Hepatic stellate cell (primary cell): Measurements from ENCODE around the gene PLOD2.

Experiments
- DNase-seq: peaks from one replicate; pipeline ENCODE4 v3.0.0; 2011; ENCODE audit warnings: low spot score

The PLOD2 gene

GRCh38 chr3:146166415-146166821, 5.4 kb upstream of the PLOD2 start:
- no peak for DNase-seq

- no peak for DNase-seq
Observed at GRCh38 chr3:146165877-146166276, 4.9 kb upstream of the PLOD2 start.

GRCh38 chr3:146164971-146165769, 4.2 kb upstream of the PLOD2 start:
- DNase-seq: peak; percentile 21

GRCh38 chr3:146164506-146164905, 3.5 kb upstream of the PLOD2 start:
- DNase-seq: no peak

GRCh38 chr3:146164071-146164470, 3.1 kb upstream of the PLOD2 start:
- DNase-seq: no peak

- peak; percentile 69 for DNase-seq
Observed at GRCh38 chr3:146163584-146163983, 2.6 kb upstream of the PLOD2 start.

GRCh38 chr3:146162561-146162960, 1.6 kb upstream of the PLOD2 start:
- DNase-seq: no peak

GRCh38 chr3:146161663-146162002, 649 bp upstream of the PLOD2 start:
- no peak for DNase-seq

- peak; percentile 57 for DNase-seq
Observed at GRCh38 chr3:146160321-146160963, 542 bp downstream of the PLOD2 start.

GRCh38 chr3:146159616-146160320, 1.2 kb downstream of the PLOD2 start:
- DNase-seq: no peak

- no peak for DNase-seq
Observed at GRCh38 chr3:146159037-146159436, 1.9 kb downstream of the PLOD2 start.

- no peak for DNase-seq
Observed at GRCh38 chr3:146157325-146158060, 3.5 kb downstream of the PLOD2 start.

GRCh38 chr3:146156666-146157314, 4.2 kb downstream of the PLOD2 start:
- DNase-seq: no peak

- no peak for DNase-seq
Observed at GRCh38 chr3:146156095-146156494, 4.9 kb downstream of the PLOD2 start.

GRCh38 chr3:146154995-146155394, 6.0 kb downstream of the PLOD2 start:
- no peak for DNase-seq

GRCh38 chr3:146154316-146154715, 6.7 kb downstream of the PLOD2 start:
- no peak for DNase-seq

- DNase-seq: no peak
Observed at GRCh38 chr3:146153429-146153828, 7.6 kb downstream of the PLOD2 start.

- DNase-seq: no peak
Observed at GRCh38 chr3:146152834-146153233, 8.2 kb downstream of the PLOD2 start.

- DNase-seq: no peak
Observed at GRCh38 chr3:146148468-146148931, 12.5 kb downstream of the PLOD2 start.

- DNase-seq: no peak
Observed at GRCh38 chr3:146145642-146146041, 15.3 kb downstream of the PLOD2 start.

GRCh38 chr3:146142757-146143156, 18.2 kb downstream of the PLOD2 start:
- no peak for DNase-seq

GRCh38 chr3:146139586-146140110, 21.3 kb downstream of the PLOD2 start:
- no peak for DNase-seq
